ENCODE data around the gene IPO7.

IPO7 gene

DNA sequence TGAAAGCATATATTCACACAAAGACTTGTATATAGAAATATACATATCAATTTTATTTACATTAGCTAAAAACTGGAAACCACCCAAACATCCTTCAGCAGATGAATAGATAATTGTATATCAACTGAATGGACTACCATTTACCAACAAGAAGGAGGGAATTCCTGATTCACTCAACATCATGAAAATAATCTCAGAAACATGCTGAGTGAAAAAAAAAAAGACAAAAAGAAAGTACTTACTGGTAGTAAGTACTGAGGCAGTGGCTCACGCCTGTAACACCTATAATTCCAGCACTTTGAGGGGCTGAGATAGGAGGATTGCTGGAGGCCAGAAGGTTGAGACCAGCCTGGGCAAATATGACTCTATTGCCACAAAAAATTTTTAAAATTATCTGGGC is 7.4 kb upstream of the IPO7 start (continued):
- TF ChIP-seq ZNF174 (tag by site-specific recombination; IDR thresholded peaks at IDR 0.05) = no peak

DNA sequence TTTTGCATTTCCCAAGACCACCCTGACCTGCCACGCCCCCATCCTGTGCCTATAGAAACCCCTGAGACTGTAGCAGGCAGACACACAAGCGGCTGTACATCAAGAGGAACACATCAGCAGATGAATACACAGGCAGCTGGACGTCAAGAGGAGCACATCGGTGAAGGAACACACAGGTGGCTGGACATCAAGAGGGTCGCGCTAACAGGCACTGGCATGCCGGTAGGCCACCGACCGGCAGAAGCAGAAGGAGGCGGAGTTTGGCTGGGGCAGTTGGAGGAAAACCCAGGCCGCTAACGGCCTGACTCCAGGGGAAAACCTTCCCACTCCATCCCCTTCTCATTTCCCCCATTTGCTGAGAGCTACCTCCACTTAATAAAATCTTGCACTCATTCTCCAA is 5.4 kb upstream of the IPO7 start:
- CTCF ChIA-PET = no interaction called here
- Histone ChIP-seq H3K9me3 (ENCODE audit: control insufficient read depth, insufficient read depth, low read depth, low read length) (no peaks in the 10 kb centered on the region), H3K27ac (ENCODE audit: extremely low read depth, low read depth, low read length) (no peak overlapping the region), H3K36me3 (ENCODE audit: control insufficient read depth in 2 of 2, insufficient read depth in 1 of 2, low read length in 2 of 2) (no peaks in the 10 kb centered on the region), H3K4me1 (ENCODE audit: control insufficient read depth, insufficient read depth, low read length) (no peaks in the 10 kb centered on the region), H3K4me3 (ENCODE audit: low read depth, low read length) (no peak overlapping the region)
- TF ChIP-seq, protein P1, sequence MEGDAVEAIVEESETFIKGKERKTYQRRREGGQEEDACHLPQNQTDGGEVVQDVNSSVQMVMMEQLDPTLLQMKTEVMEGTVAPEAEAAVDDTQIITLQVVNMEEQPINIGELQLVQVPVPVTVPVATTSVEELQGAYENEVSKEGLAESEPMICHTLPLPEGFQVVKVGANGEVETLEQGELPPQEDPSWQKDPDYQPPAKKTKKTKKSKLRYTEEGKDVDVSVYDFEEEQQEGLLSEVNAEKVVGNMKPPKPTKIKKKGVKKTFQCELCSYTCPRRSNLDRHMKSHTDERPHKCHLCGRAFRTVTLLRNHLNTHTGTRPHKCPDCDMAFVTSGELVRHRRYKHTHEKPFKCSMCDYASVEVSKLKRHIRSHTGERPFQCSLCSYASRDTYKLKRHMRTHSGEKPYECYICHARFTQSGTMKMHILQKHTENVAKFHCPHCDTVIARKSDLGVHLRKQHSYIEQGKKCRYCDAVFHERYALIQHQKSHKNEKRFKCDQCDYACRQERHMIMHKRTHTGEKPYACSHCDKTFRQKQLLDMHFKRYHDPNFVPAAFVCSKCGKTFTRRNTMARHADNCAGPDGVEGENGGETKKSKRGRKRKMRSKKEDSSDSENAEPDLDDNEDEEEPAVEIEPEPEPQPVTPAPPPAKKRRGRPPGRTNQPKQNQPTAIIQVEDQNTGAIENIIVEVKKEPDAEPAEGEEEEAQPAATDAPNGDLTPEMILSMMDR (tag by site-specific recombination; IDR thresholded peaks at IDR 0.05) = no peak
- TF ChIP-seq ZNF658 (tag by site-specific recombination; IDR thresholded peaks at IDR 0.05) (no peak), OVOL3 (tag by site-specific recombination; IDR thresholded peaks at IDR 0.05) (no peak), SP2 (tag by site-specific recombination; IDR thresholded peaks at IDR 0.05) (no peak), ZNF157 (tag by site-specific recombination; IDR thresholded peaks at IDR 0.05) (no peak), ZNF2 (tag by site-specific recombination; IDR thresholded peaks at IDR 0.05) (no peak), ZBTB7A (tag by site-specific recombination; IDR thresholded peaks at IDR 0.05; ENCODE audit: low read depth) (no peak)
- TF ChIP-seq, protein P2, sequence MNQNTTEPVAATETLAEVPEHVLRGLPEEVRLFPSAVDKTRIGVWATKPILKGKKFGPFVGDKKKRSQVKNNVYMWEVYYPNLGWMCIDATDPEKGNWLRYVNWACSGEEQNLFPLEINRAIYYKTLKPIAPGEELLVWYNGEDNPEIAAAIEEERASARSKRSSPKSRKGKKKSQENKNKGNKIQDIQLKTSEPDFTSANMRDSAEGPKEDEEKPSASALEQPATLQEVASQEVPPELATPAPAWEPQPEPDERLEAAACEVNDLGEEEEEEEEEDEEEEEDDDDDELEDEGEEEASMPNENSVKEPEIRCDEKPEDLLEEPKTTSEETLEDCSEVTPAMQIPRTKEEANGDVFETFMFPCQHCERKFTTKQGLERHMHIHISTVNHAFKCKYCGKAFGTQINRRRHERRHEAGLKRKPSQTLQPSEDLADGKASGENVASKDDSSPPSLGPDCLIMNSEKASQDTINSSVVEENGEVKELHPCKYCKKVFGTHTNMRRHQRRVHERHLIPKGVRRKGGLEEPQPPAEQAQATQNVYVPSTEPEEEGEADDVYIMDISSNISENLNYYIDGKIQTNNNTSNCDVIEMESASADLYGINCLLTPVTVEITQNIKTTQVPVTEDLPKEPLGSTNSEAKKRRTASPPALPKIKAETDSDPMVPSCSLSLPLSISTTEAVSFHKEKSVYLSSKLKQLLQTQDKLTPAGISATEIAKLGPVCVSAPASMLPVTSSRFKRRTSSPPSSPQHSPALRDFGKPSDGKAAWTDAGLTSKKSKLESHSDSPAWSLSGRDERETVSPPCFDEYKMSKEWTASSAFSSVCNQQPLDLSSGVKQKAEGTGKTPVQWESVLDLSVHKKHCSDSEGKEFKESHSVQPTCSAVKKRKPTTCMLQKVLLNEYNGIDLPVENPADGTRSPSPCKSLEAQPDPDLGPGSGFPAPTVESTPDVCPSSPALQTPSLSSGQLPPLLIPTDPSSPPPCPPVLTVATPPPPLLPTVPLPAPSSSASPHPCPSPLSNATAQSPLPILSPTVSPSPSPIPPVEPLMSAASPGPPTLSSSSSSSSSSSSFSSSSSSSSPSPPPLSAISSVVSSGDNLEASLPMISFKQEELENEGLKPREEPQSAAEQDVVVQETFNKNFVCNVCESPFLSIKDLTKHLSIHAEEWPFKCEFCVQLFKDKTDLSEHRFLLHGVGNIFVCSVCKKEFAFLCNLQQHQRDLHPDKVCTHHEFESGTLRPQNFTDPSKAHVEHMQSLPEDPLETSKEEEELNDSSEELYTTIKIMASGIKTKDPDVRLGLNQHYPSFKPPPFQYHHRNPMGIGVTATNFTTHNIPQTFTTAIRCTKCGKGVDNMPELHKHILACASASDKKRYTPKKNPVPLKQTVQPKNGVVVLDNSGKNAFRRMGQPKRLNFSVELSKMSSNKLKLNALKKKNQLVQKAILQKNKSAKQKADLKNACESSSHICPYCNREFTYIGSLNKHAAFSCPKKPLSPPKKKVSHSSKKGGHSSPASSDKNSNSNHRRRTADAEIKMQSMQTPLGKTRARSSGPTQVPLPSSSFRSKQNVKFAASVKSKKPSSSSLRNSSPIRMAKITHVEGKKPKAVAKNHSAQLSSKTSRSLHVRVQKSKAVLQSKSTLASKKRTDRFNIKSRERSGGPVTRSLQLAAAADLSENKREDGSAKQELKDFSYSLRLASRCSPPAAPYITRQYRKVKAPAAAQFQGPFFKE (tag by site-specific recombination; IDR thresholded peaks at IDR 0.05; ENCODE audit: borderline replicate concordance) = no peak
- TF ChIP-seq, protein P3, sequence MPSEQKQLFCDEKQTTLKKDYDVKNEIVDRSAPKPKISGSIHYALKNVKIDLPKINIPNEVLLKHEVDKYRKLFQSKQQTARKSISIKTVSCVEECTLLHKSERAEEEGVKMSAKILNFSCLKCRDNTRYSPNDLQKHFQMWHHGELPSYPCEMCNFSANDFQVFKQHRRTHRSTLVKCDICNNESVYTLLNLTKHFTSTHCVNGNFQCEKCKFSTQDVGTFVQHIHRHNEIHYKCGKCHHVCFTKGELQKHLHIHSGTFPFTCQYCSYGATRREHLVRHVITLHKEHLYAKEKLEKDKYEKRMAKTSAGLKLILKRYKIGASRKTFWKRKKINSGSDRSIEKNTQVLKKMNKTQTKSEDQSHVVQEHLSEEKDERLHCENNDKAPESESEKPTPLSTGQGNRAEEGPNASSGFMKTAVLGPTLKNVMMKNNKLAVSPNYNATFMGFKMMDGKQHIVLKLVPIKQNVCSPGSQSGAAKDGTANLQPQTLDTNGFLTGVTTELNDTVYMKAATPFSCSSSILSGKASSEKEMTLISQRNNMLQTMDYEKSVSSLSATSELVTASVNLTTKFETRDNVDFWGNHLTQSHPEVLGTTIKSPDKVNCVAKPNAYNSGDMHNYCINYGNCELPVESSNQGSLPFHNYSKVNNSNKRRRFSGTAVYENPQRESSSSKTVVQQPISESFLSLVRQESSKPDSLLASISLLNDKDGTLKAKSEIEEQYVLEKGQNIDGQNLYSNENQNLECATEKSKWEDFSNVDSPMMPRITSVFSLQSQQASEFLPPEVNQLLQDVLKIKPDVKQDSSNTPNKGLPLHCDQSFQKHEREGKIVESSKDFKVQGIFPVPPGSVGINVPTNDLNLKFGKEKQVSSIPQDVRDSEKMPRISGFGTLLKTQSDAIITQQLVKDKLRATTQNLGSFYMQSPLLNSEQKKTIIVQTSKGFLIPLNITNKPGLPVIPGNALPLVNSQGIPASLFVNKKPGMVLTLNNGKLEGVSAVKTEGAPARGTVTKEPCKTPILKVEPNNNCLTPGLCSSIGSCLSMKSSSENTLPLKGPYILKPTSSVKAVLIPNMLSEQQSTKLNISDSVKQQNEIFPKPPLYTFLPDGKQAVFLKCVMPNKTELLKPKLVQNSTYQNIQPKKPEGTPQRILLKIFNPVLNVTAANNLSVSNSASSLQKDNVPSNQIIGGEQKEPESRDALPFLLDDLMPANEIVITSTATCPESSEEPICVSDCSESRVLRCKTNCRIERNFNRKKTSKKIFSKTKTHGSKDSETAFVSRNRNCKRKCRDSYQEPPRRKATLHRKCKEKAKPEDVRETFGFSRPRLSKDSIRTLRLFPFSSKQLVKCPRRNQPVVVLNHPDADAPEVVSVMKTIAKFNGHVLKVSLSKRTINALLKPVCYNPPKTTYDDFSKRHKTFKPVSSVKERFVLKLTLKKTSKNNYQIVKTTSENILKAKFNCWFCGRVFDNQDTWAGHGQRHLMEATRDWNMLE (tag by site-specific recombination; conservative IDR thresholded peaks at IDR 0.05; ENCODE audit: low read depth) = no peak
- TF ChIP-seq, protein P4, sequence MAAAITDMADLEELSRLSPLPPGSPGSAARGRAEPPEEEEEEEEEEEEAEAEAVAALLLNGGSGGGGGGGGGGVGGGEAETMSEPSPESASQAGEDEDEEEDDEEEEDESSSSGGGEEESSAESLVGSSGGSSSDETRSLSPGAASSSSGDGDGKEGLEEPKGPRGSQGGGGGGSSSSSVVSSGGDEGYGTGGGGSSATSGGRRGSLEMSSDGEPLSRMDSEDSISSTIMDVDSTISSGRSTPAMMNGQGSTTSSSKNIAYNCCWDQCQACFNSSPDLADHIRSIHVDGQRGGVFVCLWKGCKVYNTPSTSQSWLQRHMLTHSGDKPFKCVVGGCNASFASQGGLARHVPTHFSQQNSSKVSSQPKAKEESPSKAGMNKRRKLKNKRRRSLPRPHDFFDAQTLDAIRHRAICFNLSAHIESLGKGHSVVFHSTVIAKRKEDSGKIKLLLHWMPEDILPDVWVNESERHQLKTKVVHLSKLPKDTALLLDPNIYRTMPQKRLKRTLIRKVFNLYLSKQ (tag by site-specific recombination; IDR thresholded peaks at IDR 0.05; ENCODE audit: borderline replicate concordance) = no peak
- POLR2A ChIA-PET = no interaction called here

All from HEK293 (cell line).